ENCODE measurements around the gene NEO1.

The NEO1 gene

DNA sequence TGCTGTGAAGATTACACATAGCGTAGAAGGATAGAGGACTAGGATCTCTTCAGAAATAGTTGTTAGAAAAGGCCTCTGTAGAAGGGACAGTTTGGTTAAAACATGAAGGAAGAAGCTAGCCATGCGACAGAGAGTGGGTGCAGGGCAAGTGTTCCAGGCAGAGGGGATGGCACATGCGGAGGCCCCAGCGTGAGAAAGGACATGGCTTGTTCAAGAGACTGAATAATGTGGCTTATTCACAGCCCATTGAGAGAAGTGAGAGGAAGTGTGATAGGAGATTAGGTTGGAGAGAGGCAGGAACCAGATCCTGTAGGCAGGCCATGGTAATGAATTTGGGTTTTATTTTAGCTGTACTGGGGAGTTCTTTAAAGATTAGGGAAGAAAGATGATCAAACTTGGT, 56.4 kb downstream of the NEO1 start:
- no peak for DNase-seq (ENCODE audit: extremely low spot score)
- TF ChIP-seq CTCF (IDR thresholded peaks at IDR 0.05; ENCODE audit: control extremely low read depth, extremely low read depth, low read depth, missing control alignments), result no peak
- POLR2A ChIA-PET, result no interaction called here
- CTCF ChIA-PET, result no interaction called here

DNA sequence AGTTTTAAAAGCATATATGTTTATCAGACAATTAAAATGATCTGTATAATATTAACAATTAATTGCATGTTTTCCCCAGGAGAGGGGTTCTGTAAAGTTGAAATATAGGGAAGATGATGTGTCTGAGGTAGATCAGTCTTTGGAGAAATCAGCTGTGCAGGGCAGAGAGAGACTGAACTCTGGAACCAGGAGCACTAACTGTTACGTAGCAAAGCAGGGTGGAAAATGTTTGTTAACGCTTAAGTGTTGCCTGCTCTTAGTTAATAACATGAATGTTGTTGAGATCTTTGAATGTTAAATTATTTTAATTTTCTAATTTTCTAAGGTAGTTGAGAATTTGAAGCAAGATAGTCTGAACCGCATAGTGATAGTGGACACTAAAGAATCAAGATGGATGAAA, 57.5 kb downstream of the NEO1 start:
- CTCF ChIA-PET, result no interaction called here
- no peak for TF ChIP-seq CTCF (IDR thresholded peaks at IDR 0.05; ENCODE audit: control extremely low read depth, extremely low read depth, low read depth, missing control alignments)
- POLR2A ChIA-PET, result no interaction called here
- DNase-seq (ENCODE audit: extremely low spot score), result no peak

- ChIA-PET POLR2A (no interaction called here), CTCF (no interaction called here)
- DNase-seq (ENCODE audit: extremely low spot score), result no peak
- no peak for TF ChIP-seq CTCF (IDR thresholded peaks at IDR 0.05; ENCODE audit: control extremely low read depth, extremely low read depth, low read depth, missing control alignments)
These were observed 57.9 kb downstream of the NEO1 start for GRCh38 chr15:73110201-73110600.

GRCh38 chr15:73114064-73114463, 61.8 kb downstream of the NEO1 start:
- no peak for TF ChIP-seq CTCF (IDR thresholded peaks at IDR 0.05; ENCODE audit: control extremely low read depth, extremely low read depth, low read depth, missing control alignments)
- DNase-seq (ENCODE audit: extremely low spot score), result no peak
- CTCF ChIA-PET, result interaction anchor here (1.8 kb wide), 1 partner anchor 17 kb away, joined by 4 read pairs; no protein-coding TSS in a partner anchor
- POLR2A ChIA-PET, result no interaction called here

DNA sequence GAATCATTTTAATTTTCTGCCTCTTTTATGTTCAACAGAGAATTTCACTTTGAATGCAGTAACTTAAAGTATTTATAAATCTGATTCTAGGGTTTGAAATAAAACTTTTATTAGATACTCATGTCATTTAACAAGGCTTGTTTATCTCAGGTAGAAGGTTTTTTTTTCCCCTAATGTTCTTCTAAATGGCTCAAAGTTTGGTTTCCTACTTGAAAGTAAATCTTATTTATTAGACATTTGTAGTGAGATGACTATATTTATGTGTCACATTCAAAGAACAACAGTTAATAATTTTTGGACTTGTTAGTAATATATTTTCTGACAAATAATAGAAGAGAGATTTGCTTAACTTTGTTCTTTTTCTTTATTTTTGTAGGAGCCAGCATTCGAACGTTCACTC, 63.9 kb downstream of the NEO1 start:
- TF ChIP-seq CTCF (IDR thresholded peaks at IDR 0.05; ENCODE audit: control extremely low read depth, extremely low read depth, low read depth, missing control alignments), result no peak

DNA sequence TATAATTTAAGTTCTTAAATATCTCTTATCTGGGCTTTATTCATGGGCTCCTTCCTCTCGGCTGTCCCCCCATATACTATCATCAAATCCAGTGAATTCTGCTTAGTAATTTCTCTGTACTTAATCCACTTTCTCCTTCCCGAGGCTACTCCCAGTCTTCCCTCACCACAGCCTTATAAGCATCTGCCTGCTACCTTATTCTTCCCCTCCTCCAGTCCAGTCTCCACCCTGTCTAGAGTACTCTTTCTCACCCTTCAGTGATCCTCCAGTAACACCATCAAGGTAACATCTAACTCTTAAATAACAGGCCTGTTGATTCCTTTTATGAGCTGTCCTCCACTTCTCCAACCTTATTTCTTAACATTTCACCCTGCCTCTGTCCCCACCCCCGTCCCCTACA, 65.8 kb downstream of the NEO1 start:
- ChIA-PET CTCF (no interaction called here), POLR2A (no interaction called here)
- no peak for TF ChIP-seq CTCF (IDR thresholded peaks at IDR 0.05; ENCODE audit: control extremely low read depth, extremely low read depth, low read depth, missing control alignments)

More for the DNA sequence above, 63.9 kb downstream of the NEO1 start:
- ChIA-PET CTCF (no interaction called here), POLR2A (no interaction called here)
- DNase-seq (ENCODE audit: extremely low spot score), result no peak

GRCh38 chr15:73119478-73119877, 67.2 kb downstream of the NEO1 start:
- CTCF ChIA-PET, result no interaction called here
- no peak for TF ChIP-seq CTCF (IDR thresholded peaks at IDR 0.05; ENCODE audit: control extremely low read depth, extremely low read depth, low read depth, missing control alignments)
- POLR2A ChIA-PET, result no interaction called here
- no peak for DNase-seq (ENCODE audit: extremely low spot score)

More for the DNA sequence above, 65.8 kb downstream of the NEO1 start:
- DNase-seq (ENCODE audit: extremely low spot score), result no peak
